ENCODE results near the gene CAND2.

GRCh38 chr3:12838179-12838965 lies 41.9 kb downstream of the CAND2 start:
- TF ChIP-seq CTCF (IDR thresholded peaks at IDR 0.05) (no peak), POLR2A (IDR thresholded peaks at IDR 0.05) (no peak)
